CD4-positive, alpha-beta T cell (primary cell): ENCODE data around the gene TEDC2. TPM values are rescaled to one million over a fixed set of nuclear protein-coding genes. Genes with fewer than 3 reads are reported as not detected.
"Not testable (repeated sequence)": the region's sequence is repeated elsewhere in the genome, so short reads cannot be mapped to it uniquely, and the experiment has no call there.

ENCODE experiments used
- ATAC-seq: fragments of 200-7000 bp; cut with Tn5 transposase; one replicate; pipeline ENCODE4 v1.10.0; 2022; ENCODE audit warnings: mild to moderate bottlenecking; ENCODE audit not compliant: poor library complexity
- CTCF ChIA-PET: fragments of 350-600 bp; sonication (Branson Sonifier 250); formaldehyde crosslinking; loops from one replicate; lab custom pipeline; 2021; ENCODE audit warnings: antibody characterized with exemption, inconsistent platforms; lab: Charles Lee
- POLR2A ChIA-PET: fragments of 350-600 bp; sonication (Branson Sonifier 250); formaldehyde crosslinking; loops from one replicate; lab custom pipeline; 2021; ENCODE audit warnings: antibody characterized with exemption, inconsistent platforms; lab: Charles Lee
- DNase-seq, 14 experiments: peaks; one replicate each; pipeline ENCODE4 v3.0.0-alpha.2; 2013 to 2020; ENCODE audit warnings: mixed read lengths in 2 of 14
- H3K27ac ChIP-seq, 2 donors: one replicate each; pipeline versions ENCODE4 v1.5.1 to v1.7.0; 2013; ENCODE audit warnings: low read length in 2 of 2, low read depth in 1 of 2, mild to moderate bottlenecking in 1 of 2
- H3K27me3 ChIP-seq, 2 experiments: 1 replicate in 1 of 2; 2 replicates in 1 of 2; pipeline versions ENCODE4 v1.6.1 to v1.7.0; 2013; ENCODE audit warnings: low read length in 2 of 2, control low read depth in 1 of 2, mild to moderate bottlenecking in 1 of 2, moderate library complexity in 1 of 2; ENCODE audit not compliant: insufficient read depth in 2 of 2, control insufficient read depth in 1 of 2
- H3K36me3 ChIP-seq: one replicate; pipeline ENCODE4 v1.6.1; 2013; ENCODE audit warnings: low read length, control low read depth; ENCODE audit not compliant: insufficient read depth
- H3K4me1 ChIP-seq: one replicate; pipeline ENCODE4 v1.6.1; 2013; ENCODE audit warnings: low read length, control low read depth; ENCODE audit not compliant: insufficient read depth
- H3K4me3 ChIP-seq: one replicate; pipeline ENCODE4 v1.5.1; 2013; ENCODE audit warnings: mild to moderate bottlenecking, low read length, moderate library complexity
- H3K9me3 ChIP-seq, 2 experiments: 1 replicate in 1 of 2; 2 replicates in 1 of 2; pipeline versions ENCODE4 v1.6.1 to v1.7.0; 2013; ENCODE audit warnings: low read length in 2 of 2, mild to moderate bottlenecking in 2 of 2, control low read depth in 1 of 2, moderate library complexity in 1 of 2; ENCODE audit not compliant: control insufficient read depth in 1 of 2, insufficient read depth in 1 of 2
- H3K27ac Mint-ChIP-seq: one replicate; pipeline ENCODE4 v1.8.0; 2020; ENCODE audit warnings: mixed read lengths
- H3K27me3 Mint-ChIP-seq: one replicate; pipeline ENCODE4 v1.8.0; 2021; ENCODE audit warnings: mixed read lengths
- H3K36me3 Mint-ChIP-seq: one replicate; pipeline ENCODE4 v1.8.0; 2021; ENCODE audit warnings: low read depth, mixed read lengths
- H3K4me1 Mint-ChIP-seq: one replicate; pipeline ENCODE4 v1.8.0; 2021; ENCODE audit warnings: low read depth, mixed read lengths
- H3K4me3 Mint-ChIP-seq: one replicate; pipeline ENCODE4 v1.8.0; 2020; ENCODE audit warnings: mild to moderate bottlenecking, mixed read lengths
- H3K9me3 Mint-ChIP-seq: one replicate; pipeline ENCODE4 v1.8.0; 2020; ENCODE audit warnings: mixed read lengths
- CTCF ChIP-seq: fragments of 200-600 bp; IDR thresholded peaks from one replicate; pipeline ENCODE4 v1.8.0; 2022; ENCODE audit warnings: antibody characterized with exemption, mild to moderate bottlenecking
- intact Hi-C, 2 experiments: fragments of 100-400 bp; cut with DNase I in 1 of 2; cut with micrococcal nuclease in 1 of 2; formaldehyde crosslinking; loops; one replicate each; pipeline versions ENCODE4 v1.15.1 to v1.9.0; 2023 to 2025; cut with DNase I, micrococcal nuclease
- total RNA-seq, 174 experiments: library from RNA in 2 of 174; stranded (reverse) in 2 of 174; gene quantifications; one replicate each; pipeline ENCODE4 v1.2.3 and lab custom pipeline; 2021 to 2026

Gene TEDC2
- total RNA-seq, 2 experiments from 2014 or later = 0.17 to 0.27 TPM

DNA sequence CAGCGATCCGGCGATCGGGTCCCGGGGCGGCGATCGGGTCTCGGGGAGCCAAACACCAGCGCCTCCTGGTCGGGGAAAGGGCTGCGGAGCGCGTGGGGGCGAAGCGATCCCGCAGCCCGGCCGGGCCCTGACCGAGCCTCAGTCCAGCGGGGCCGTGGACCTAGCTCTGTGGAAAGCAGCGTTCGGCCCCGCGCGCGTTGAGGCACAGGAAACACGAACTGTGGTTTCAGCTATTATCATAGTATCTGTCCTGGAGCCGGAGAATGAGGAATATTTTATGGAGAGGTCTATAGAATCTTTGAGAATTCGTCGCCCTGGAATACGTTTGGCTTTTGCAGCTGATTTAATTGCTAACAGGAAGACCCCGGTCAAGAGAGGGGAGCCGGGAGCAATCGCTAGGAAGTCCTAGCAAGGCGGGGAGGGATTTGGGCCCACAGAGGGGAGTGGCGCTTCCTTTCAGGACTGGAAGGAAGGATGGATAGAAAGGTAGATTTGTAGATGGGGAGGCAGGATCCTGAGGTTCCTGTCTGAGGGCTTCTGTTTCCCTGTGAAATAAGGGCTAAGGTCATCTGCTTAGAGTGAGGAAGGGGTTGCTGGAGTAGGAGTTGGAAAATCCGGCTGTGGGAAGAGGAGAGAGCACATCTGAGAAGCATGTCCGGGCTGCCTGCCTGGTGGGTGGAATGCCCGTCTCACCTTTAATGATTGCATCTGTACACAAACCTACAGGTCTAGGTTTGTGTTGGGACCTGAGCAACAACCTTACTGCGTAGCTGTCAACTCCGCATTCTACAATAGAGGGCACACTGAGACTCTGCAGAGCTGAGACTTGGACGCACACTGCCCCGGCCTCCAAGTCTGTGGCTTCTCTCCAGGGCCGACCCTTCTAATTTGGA, 29.9 kb upstream of the TEDC2 start:
- H3K4me1 ChIP-seq = peaks cover 19% of the 10 kb centered on the region
- no peak for TF ChIP-seq CTCF
- POLR2A ChIA-PET = interaction anchor here (1.0 to 1.9 kb wide), 5 partner anchors 11 to 90 kb away, joined by 3 to 6 read pairs (median 4); partner anchors contain the start of genes AMDHD2 and TEDC2
- H3K27ac Mint-ChIP-seq = peak overlapping the region; percentile 62
- H3K9me3 Mint-ChIP-seq = no peaks in the 10 kb centered on the region
- DNase-seq (peak in 4 of 14 experiments; percentile 26 to 55 (median 42)), ATAC-seq (no peak)
- H3K9me3 ChIP-seq = no peaks in the 10 kb centered on the region
- H3K27me3 Mint-ChIP-seq = no peaks in the 10 kb centered on the region
- peak overlapping the region; percentile 93 for H3K4me3 Mint-ChIP-seq
- peak overlapping the region; percentile 63 for H3K4me3 ChIP-seq
- no peaks in the 10 kb centered on the region for H3K27me3 ChIP-seq
- H3K27ac ChIP-seq = peak overlapping the region in 1 of 2 donors; percentile 33
- CTCF ChIA-PET = interaction anchor here (0.7 to 1.3 kb wide), 3 partner anchors 57 to 235 kb away, joined by 3 read pairs; no protein-coding TSS in a partner anchor
- peaks cover 13% of the 10 kb centered on the region for H3K36me3 ChIP-seq
- intact Hi-C loops = loop anchor here (2.0 to 5.0 kb wide), 5 partner anchors 31 to 233 kb away; partner anchors contain the start of genes CASKIN1 (in 1 of the 2), CEMP1 (in 1 of the 2), NTN3 (in 1 of the 2) and TEDC2 (in 1 of the 2)
- peaks cover 14% of the 10 kb centered on the region for H3K36me3 Mint-ChIP-seq
- H3K4me1 Mint-ChIP-seq = peaks cover 25% of the 10 kb centered on the region

GRCh38 chr16:2432286-2432685, 27.6 kb upstream of the TEDC2 start:
- no peaks in the 10 kb centered on the region for H3K27me3 ChIP-seq
- H3K4me3 ChIP-seq = no peak overlapping the region
- Mint-ChIP-seq H3K4me1 (peaks cover 25% of the 10 kb centered on the region), H3K4me3 (no peak overlapping the region), H3K27me3 (no peaks in the 10 kb centered on the region), H3K27ac (no peak overlapping the region), H3K36me3 (peaks cover 14% of the 10 kb centered on the region), H3K9me3 (no peaks in the 10 kb centered on the region)
- H3K27ac ChIP-seq = no peak overlapping the region
- H3K36me3 ChIP-seq = peaks cover 25% of the 10 kb centered on the region
- POLR2A ChIA-PET = no interaction called here
- TF ChIP-seq CTCF = no peak
- intact Hi-C loops = loop anchor here (5.0 kb wide), 2 partner anchors 40 to 55 kb away; partner anchors contain the start of gene NTN3 (in 1 of the 2)
- peaks cover 19% of the 10 kb centered on the region for H3K4me1 ChIP-seq
- CTCF ChIA-PET = no interaction called here
- H3K9me3 ChIP-seq = no peaks in the 10 kb centered on the region
- no peak for ATAC-seq
- no peak for DNase-seq

DNA sequence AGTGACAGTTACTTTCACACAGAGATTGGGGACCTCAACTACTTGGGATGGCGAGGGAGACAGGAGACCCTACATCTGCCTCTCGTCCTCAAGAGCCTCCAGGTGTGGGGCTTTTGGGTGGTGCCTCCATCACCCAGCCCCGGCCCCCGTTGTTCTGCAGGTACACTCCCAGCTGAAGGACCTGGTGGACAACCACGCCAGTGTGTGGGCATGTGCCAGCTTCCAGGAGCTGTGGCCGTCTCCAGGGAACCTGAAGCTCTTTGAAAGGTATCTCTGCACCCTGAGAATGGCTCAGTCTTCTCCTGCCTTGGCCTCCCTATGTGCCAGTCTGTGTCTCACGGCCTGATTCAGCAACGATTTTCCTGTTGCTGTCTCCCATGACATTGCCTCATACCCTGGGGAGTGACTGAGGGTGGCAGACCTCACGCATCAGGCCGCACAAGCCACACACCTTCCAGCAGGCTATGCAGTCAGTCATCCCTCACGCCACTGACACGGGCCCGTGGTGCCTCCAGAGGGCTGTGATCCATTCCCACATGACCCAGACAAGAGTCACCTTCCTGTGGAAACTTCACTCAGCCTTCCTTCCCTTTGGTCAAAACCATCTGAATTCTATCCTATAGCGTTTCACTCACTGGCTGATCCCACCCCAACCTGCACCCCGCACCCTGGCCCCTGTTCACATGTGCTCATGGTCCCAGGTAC, 27.0 kb upstream of the TEDC2 start:
- no peak overlapping the region for H3K27ac Mint-ChIP-seq
- no peak for ATAC-seq
- no peaks in the 10 kb centered on the region for H3K9me3 ChIP-seq
- ChIA-PET POLR2A (no interaction called here), CTCF (no interaction called here)
- peaks cover 26% of the 10 kb centered on the region for H3K36me3 ChIP-seq
- H3K4me1 Mint-ChIP-seq = peaks cover 19% of the 10 kb centered on the region
- H3K27me3 Mint-ChIP-seq = no peaks in the 10 kb centered on the region
- H3K27me3 ChIP-seq = no peaks in the 10 kb centered on the region
- intact Hi-C loops = loop anchor here (5.0 kb wide), 2 partner anchors 39 to 54 kb away; partner anchors contain the start of gene NTN3 (in 1 of the 2)
- H3K4me1 ChIP-seq = peaks cover 19% of the 10 kb centered on the region
- no peak overlapping the region for H3K27ac ChIP-seq
- no peak overlapping the region for H3K4me3 ChIP-seq
- peak overlapping the region; percentile 15 for H3K4me3 Mint-ChIP-seq
- peaks cover 14% of the 10 kb centered on the region for H3K36me3 Mint-ChIP-seq
- no peak for DNase-seq
- H3K9me3 Mint-ChIP-seq = no peaks in the 10 kb centered on the region
- no peak for TF ChIP-seq CTCF

DNA sequence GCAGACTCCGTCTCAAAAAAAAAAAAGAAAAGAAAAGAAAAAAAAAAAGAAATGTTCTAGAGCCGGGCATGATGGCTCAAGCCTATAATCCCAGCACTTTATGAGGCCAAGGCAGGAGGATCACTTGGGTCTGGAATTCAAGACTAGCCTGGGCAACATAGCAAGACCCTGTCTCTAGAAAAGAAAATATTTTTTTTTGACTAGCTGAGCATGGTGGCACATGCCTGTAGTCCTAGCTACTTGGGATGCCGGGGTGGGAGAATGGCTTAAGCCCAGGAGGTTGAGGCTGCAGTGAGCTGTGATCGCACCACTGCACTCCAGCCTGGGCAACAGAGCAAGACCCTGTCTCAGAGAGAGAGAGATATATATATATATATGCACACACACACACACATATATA, 24.7 kb upstream of the TEDC2 start:
- H3K4me3 ChIP-seq, H3K27ac Mint-ChIP-seq, H3K9me3 ChIP-seq, H3K27me3 Mint-ChIP-seq, CTCF ChIA-PET, H3K27ac ChIP-seq, DNase-seq, intact Hi-C loops, H3K4me1 Mint-ChIP-seq, H3K9me3 Mint-ChIP-seq, H3K4me1 ChIP-seq, POLR2A ChIA-PET, H3K27me3 ChIP-seq, ATAC-seq, H3K4me3 Mint-ChIP-seq: not testable (repeated sequence)
- peaks cover 14% of the 10 kb centered on the region for H3K36me3 Mint-ChIP-seq
- H3K36me3 ChIP-seq = peaks cover 33% of the 10 kb centered on the region
